ENCODE measurements around the gene CUL5. TPM values are rescaled to one million over a fixed set of nuclear protein-coding genes. Genes with fewer than 3 reads are reported as not detected.
A peak's percentile ranks its signal among the peaks of the same experiment; 100 is the strongest.
"Not testable (repeated sequence)": the region's sequence is repeated elsewhere in the genome, so short reads cannot be mapped to it uniquely, and the experiment has no call there.

The CUL5 gene
- total RNA-seq, 1 experiment from 2014 or later, result 37.0 TPM

- H3K79me2 ChIP-seq (ENCODE audit: low read length), result peaks cover 98% of the 10 kb centered on the region
- H3K27ac ChIP-seq (ENCODE audit: low read length), result no peak overlapping the region
- H2AFZ ChIP-seq (ENCODE audit: low read length), result no peak overlapping the region
- H3F3A ChIP-seq (ENCODE audit: low read length, unreplicated experiment), result no peaks in the 10 kb centered on the region
- H3K36me3 ChIP-seq (ENCODE audit: low read depth, low read length), result no peaks in the 10 kb centered on the region
- no peak overlapping the region for H3K9ac ChIP-seq (ENCODE audit: low read length)
- H3K27me3 ChIP-seq (ENCODE audit: low read length), result no peaks in the 10 kb centered on the region
- no peak overlapping the region for H3K4me3 ChIP-seq (ENCODE audit: low read length)
- no peak overlapping the region for H3K4me2 ChIP-seq (ENCODE audit: low read length)
- ChIA-PET CTCF (no interaction called here), POLR2A (ENCODE audit: unreplicated experiment) (no interaction called here)
- no peaks in the 10 kb centered on the region for H3K4me1 ChIP-seq (ENCODE audit: insufficient read depth, low read length)
- no peaks in the 10 kb centered on the region for H3K9me2 ChIP-seq (replicated peaks; ENCODE audit: low read length)
- H3K9me3 ChIP-seq (ENCODE audit: low read length), result no peaks in the 10 kb centered on the region
- TF ChIP-seq EZH2phosphoT487 (IDR thresholded peaks at IDR 0.05; ENCODE audit: borderline replicate concordance, low read length) (no peak), CTCF (conservative IDR thresholded peaks at IDR 0.05; ENCODE audit: low read depth, low read length) (no peak), EZH2 (IDR thresholded peaks at IDR 0.05; ENCODE audit: low read length, unreplicated experiment) (no peak)
- intact Hi-C loops (cut with micrococcal nuclease), result no loop called here
- DNase-seq, result no peak
- BruUV-seq (replicated peaks), result no TSS peak
- ATAC-seq, result peak; percentile 33; the same call in 1 of the 2 replicates
- H4K20me1 ChIP-seq (ENCODE audit: low read length), result peaks cover 39% of the 10 kb centered on the region
These were observed 11.3 kb downstream of the CUL5 start for GRCh38 chr11:108019870-108020540.

GRCh38 chr11:108025387-108026080, 16.8 kb downstream of the CUL5 start:
- no peak overlapping the region for H3K9ac ChIP-seq (ENCODE audit: low read length)
- H3K27ac ChIP-seq (ENCODE audit: low read length), result no peak overlapping the region
- no peaks in the 10 kb centered on the region for H3F3A ChIP-seq (ENCODE audit: low read length, unreplicated experiment)
- DNase-seq, result no peak
- no peaks in the 10 kb centered on the region for H3K4me1 ChIP-seq (ENCODE audit: insufficient read depth, low read length)
- ChIA-PET CTCF (no interaction called here), POLR2A (ENCODE audit: unreplicated experiment) (no interaction called here)
- no peak overlapping the region for H3K4me3 ChIP-seq (ENCODE audit: low read length)
- no peak overlapping the region for H2AFZ ChIP-seq (ENCODE audit: low read length)
- H3K36me3 ChIP-seq (ENCODE audit: low read depth, low read length), result peaks cover 5% of the 10 kb centered on the region; the same call in 1 of the 2 replicates
- H3K79me2 ChIP-seq (ENCODE audit: low read length), result peaks cover 97% of the 10 kb centered on the region
- no peaks in the 10 kb centered on the region for H3K9me2 ChIP-seq (replicated peaks; ENCODE audit: low read length)
- H4K20me1 ChIP-seq (ENCODE audit: low read length), result peaks cover 33% of the 10 kb centered on the region
- H3K27me3 ChIP-seq (ENCODE audit: low read length), result no peaks in the 10 kb centered on the region
- H3K4me2 ChIP-seq (ENCODE audit: low read length), result no peak overlapping the region
- no peaks in the 10 kb centered on the region for H3K9me3 ChIP-seq (ENCODE audit: low read length)
- ATAC-seq, result no peak
- BruUV-seq (replicated peaks), result no TSS peak
- TF ChIP-seq CTCF (conservative IDR thresholded peaks at IDR 0.05; ENCODE audit: low read depth, low read length), result no peak
- TF ChIP-seq EZH2phosphoT487 (IDR thresholded peaks at IDR 0.05; ENCODE audit: borderline replicate concordance, low read length), result no peak
- no peak for TF ChIP-seq EZH2 (IDR thresholded peaks at IDR 0.05; ENCODE audit: low read length, unreplicated experiment)
- intact Hi-C loops (cut with micrococcal nuclease), result no loop called here

- no TSS peak for BruUV-seq (replicated peaks)
- Histone ChIP-seq H3K79me2 (ENCODE audit: low read length) (peaks cover 99% of the 10 kb centered on the region), H3F3A (ENCODE audit: low read length, unreplicated experiment) (no peaks in the 10 kb centered on the region), H3K9me3 (ENCODE audit: low read length) (no peaks in the 10 kb centered on the region), H2AFZ (ENCODE audit: low read length) (no peak overlapping the region), H3K9me2 (replicated peaks; ENCODE audit: low read length) (no peaks in the 10 kb centered on the region), H3K27ac (ENCODE audit: low read length) (no peak overlapping the region), H3K4me2 (ENCODE audit: low read length) (no peak overlapping the region), H3K4me1 (ENCODE audit: insufficient read depth, low read length) (no peaks in the 10 kb centered on the region), H3K9ac (ENCODE audit: low read length) (no peak overlapping the region), H3K27me3 (ENCODE audit: low read length) (no peaks in the 10 kb centered on the region), H4K20me1 (ENCODE audit: low read length) (peaks cover 28% of the 10 kb centered on the region), H3K4me3 (ENCODE audit: low read length) (no peak overlapping the region), H3K36me3 (ENCODE audit: low read depth, low read length) (peaks cover 9% of the 10 kb centered on the region; the same call in 1 of the 2 replicates)
- intact Hi-C loops (cut with micrococcal nuclease), result no loop called here
- CTCF ChIA-PET, result interaction anchor here (0.6 kb wide), 1 partner anchor 9 kb away, joined by 4 read pairs; no protein-coding TSS in a partner anchor
- ATAC-seq (no peak), DNase-seq (no peak)
- TF ChIP-seq CTCF (conservative IDR thresholded peaks at IDR 0.05; ENCODE audit: low read depth, low read length) (peak; percentile 51), EZH2phosphoT487 (IDR thresholded peaks at IDR 0.05; ENCODE audit: borderline replicate concordance, low read length) (no peak)
- POLR2A ChIA-PET (ENCODE audit: unreplicated experiment), result no interaction called here
These were observed 18.4 kb downstream of the CUL5 start for GRCh38 chr11:108027057-108027456.

GRCh38 chr11:108028822-108029441, 20.2 kb downstream of the CUL5 start:
- H3K27ac ChIP-seq (ENCODE audit: low read length); H3F3A ChIP-seq (ENCODE audit: low read length, unreplicated experiment); POLR2A ChIA-PET (ENCODE audit: unreplicated experiment); ATAC-seq; intact Hi-C loops (cut with micrococcal nuclease); H3K9ac ChIP-seq (ENCODE audit: low read length); H3K4me3 ChIP-seq (ENCODE audit: low read length); CTCF ChIA-PET; H3K4me1 ChIP-seq (ENCODE audit: insufficient read depth, low read length); H3K4me2 ChIP-seq (ENCODE audit: low read length); H3K9me2 ChIP-seq (replicated peaks; ENCODE audit: low read length); H2AFZ ChIP-seq (ENCODE audit: low read length); BruUV-seq (replicated peaks); DNase-seq; H3K27me3 ChIP-seq (ENCODE audit: low read length); H3K9me3 ChIP-seq (ENCODE audit: low read length): not testable (repeated sequence)
- H3K79me2 ChIP-seq (ENCODE audit: low read length), result peaks cover 94% of the 10 kb centered on the region
- H3K36me3 ChIP-seq (ENCODE audit: low read depth, low read length), result peaks cover 17% of the 10 kb centered on the region; the same call in 1 of the 2 replicates
- peaks cover 28% of the 10 kb centered on the region for H4K20me1 ChIP-seq (ENCODE audit: low read length)

All from PC-3 (cell line).